Aorta (tissue), 5 donors: ENCODE data around the gene DDAH2. TPM values are rescaled to one million over a fixed set of nuclear protein-coding genes. Genes with fewer than 3 reads are reported as not detected.

Experiments
- ATAC-seq: fragments of 200-7000 bp; cut with Tn5 transposase; one replicate; pipeline ENCODE4 v1.9.1; 2022; ENCODE audit warnings: moderate library complexity; ENCODE audit not compliant: low FRiP score
- DNase-seq, 2 donors: peaks; one replicate each; pipeline ENCODE4 v3.0.0-alpha.2; 2020
- H3K27ac ChIP-seq, 2 donors: one replicate each; pipeline ENCODE4 v1.5.1; 2013; ENCODE audit warnings: low read length in 2 of 2, mild to moderate bottlenecking in 2 of 2, moderate library complexity in 2 of 2, control low read depth in 1 of 2, inconsistent platforms in 1 of 2, low read depth in 1 of 2
- H3K27me3 ChIP-seq, 2 donors: one replicate each; pipeline ENCODE4 v1.6.1; 2013; ENCODE audit warnings: control low read depth in 1 of 2, low read length in 1 of 2, mild to moderate bottlenecking in 1 of 2, moderate library complexity in 1 of 2; ENCODE audit not compliant: insufficient read depth in 2 of 2, control insufficient read depth in 1 of 2
- H3K36me3 ChIP-seq, 2 donors: one replicate each; pipeline ENCODE4 v1.6.1; 2013; ENCODE audit warnings: control low read depth in 1 of 2, low read length in 1 of 2, mild to moderate bottlenecking in 1 of 2; ENCODE audit not compliant: insufficient read depth in 2 of 2, control insufficient read depth in 1 of 2
- H3K4me1 ChIP-seq, 2 donors: one replicate each; pipeline ENCODE4 v1.6.1; 2013; ENCODE audit warnings: low read length in 2 of 2, control low read depth in 1 of 2, mild to moderate bottlenecking in 1 of 2, moderate library complexity in 1 of 2; ENCODE audit not compliant: insufficient read depth in 2 of 2, control insufficient read depth in 1 of 2
- H3K4me3 ChIP-seq, 2 donors: one replicate each; pipeline ENCODE4 v1.5.1; 2013; ENCODE audit warnings: low read length in 2 of 2, control low read depth in 1 of 2, mild to moderate bottlenecking in 1 of 2
- H3K9me3 ChIP-seq: one replicate; pipeline ENCODE4 v1.6.1; 2013; ENCODE audit warnings: mild to moderate bottlenecking, low read length; ENCODE audit not compliant: control insufficient read depth
- WGBS, 2 donors: extraction: QIAGEN DNeasy Blood & Tissue Kit; methylation state at CpG; one replicate each; pipeline ENCODE4 v1.1.7; 2013; 5-methylcytosine and 5-hydroxymethylcytosine counted together
- intact Hi-C, 2 donors: fragments of 100-400 bp; cut with DNase I; formaldehyde crosslinking; loops; one replicate each; pipeline versions ENCODE4 v1.14.2 to v1.15.0; 2022
- polyA plus RNA-seq, 2 donors: library from polyadenylated mRNA; stranded (reverse); fragments of 200-250 nt; gene quantifications; one replicate each; pipeline ENCODE4 v1.2.3, GENCODE V29; 2013
- total RNA-seq, 2 donors: library from RNA; stranded (reverse); fragmentation: NEBNext Ultra II Directional; extraction: Animal tissue kit (Norgen Biotek cat#: 25700); gene quantifications; one replicate each; pipeline ENCODE4 v1.2.1, GENCODE V29; 2021
- donor health status: healthy with polysubstance abuse.
- donor health status: Bipolar disorder and iron deficiency.
- donor health status: DM: no; HTN: no; CAD: no.
- donor health status: DM: no; HTN: no; CAD: no.
- donor health status: DM: yes; HTN: yes; CAD: no.

Gene DDAH2
- total and polyA plus RNA-seq, 4 donors = 118 to 189 (median 127) TPM

GRCh38 chr6:31749301-31750036, 20.4 kb upstream of the DDAH2 start:
- no peak overlapping the region for H3K4me3 ChIP-seq
- ATAC-seq (no peak), DNase-seq (no peak)
- H3K36me3 ChIP-seq = no peaks in the 10 kb centered on the region
- intact Hi-C loops = no loop called here
- H3K9me3 ChIP-seq = no peaks in the 10 kb centered on the region
- H3K27ac ChIP-seq = no peak overlapping the region
- no peaks in the 10 kb centered on the region for H3K27me3 ChIP-seq
- WGBS, 2 donors = 93 to 95% methylated on average over 8 of the region's 8 CpGs
- H3K4me1 ChIP-seq = no peaks in the 10 kb centered on the region

- no peaks in the 10 kb centered on the region for H3K27me3 ChIP-seq
- no peaks in the 10 kb centered on the region for H3K9me3 ChIP-seq
- H3K4me3 ChIP-seq = no peak overlapping the region
- intact Hi-C loops = no loop called here
- no peaks in the 10 kb centered on the region for H3K36me3 ChIP-seq
- WGBS, 2 donors = 59 to 68% methylated on average over 1 of the region's 1 CpG
- DNase-seq = no peak
- H3K27ac ChIP-seq = no peak overlapping the region
- ATAC-seq = no peak
- no peaks in the 10 kb centered on the region for H3K4me1 ChIP-seq
Measured at GRCh38 chr6:31744422-31744821, 15.3 kb upstream of the DDAH2 start.

GRCh38 chr6:31742894-31743293, 13.8 kb upstream of the DDAH2 start:
- intact Hi-C loops = no loop called here
- H3K27ac ChIP-seq = no peak overlapping the region
- no peaks in the 10 kb centered on the region for H3K27me3 ChIP-seq
- no peaks in the 10 kb centered on the region for H3K4me1 ChIP-seq
- no peak overlapping the region for H3K4me3 ChIP-seq
- H3K36me3 ChIP-seq = no peaks in the 10 kb centered on the region
- DNase-seq (no peak), ATAC-seq (no peak)
- H3K9me3 ChIP-seq = no peaks in the 10 kb centered on the region
- 91 to 94% methylated on average over 3 of the region's 3 CpGs for WGBS, 2 donors

- DNase-seq (no peak), ATAC-seq (no peak)
- intact Hi-C loops = no loop called here
- Histone ChIP-seq H3K27me3 (no peaks in the 10 kb centered on the region), H3K4me3 (no peak overlapping the region), H3K4me1 (no peaks in the 10 kb centered on the region), H3K27ac (no peak overlapping the region), H3K36me3 (no peaks in the 10 kb centered on the region), H3K9me3 (no peaks in the 10 kb centered on the region)
- WGBS, 2 donors = 87 to 89% methylated on average over 2 of the region's 2 CpGs
Measured at GRCh38 chr6:31741815-31742214, 12.7 kb upstream of the DDAH2 start.

- Histone ChIP-seq H3K27me3 (no peaks in the 10 kb centered on the region), H3K4me1 (no peaks in the 10 kb centered on the region), H3K27ac (no peak overlapping the region), H3K4me3 (peak overlapping the region; percentile 44 to 54), H3K36me3 (no peaks in the 10 kb centered on the region), H3K9me3 (no peaks in the 10 kb centered on the region)
- ATAC-seq (no peak), DNase-seq (peak in 1 of 2 donors; percentile 74)
- WGBS, 2 donors = 17 to 20% methylated on average over 29 of the region's 29 CpGs
- intact Hi-C loops = no loop called here
Measured at GRCh38 chr6:31740397-31741223, 11.5 kb upstream of the DDAH2 start.

- Histone ChIP-seq H3K9me3 (no peaks in the 10 kb centered on the region), H3K4me1 (no peaks in the 10 kb centered on the region), H3K27me3 (no peaks in the 10 kb centered on the region), H3K36me3 (no peaks in the 10 kb centered on the region), H3K27ac (no peak within 1 kb of the TSS), H3K4me3 (peak within 1 kb of the TSS; percentile 44 to 54)
- intact Hi-C loops = loop anchor here (5.0 kb wide), 2 partner anchors 52 to 57 kb away; partner anchors contain the start of gene VARS1 (in 1 of the 2)
- DNase-seq (peak; percentile 99), ATAC-seq (peak; percentile 95)
- WGBS, 2 donors = 0% methylated on average over 58 of the region's 58 CpGs
Measured at GRCh38 chr6:31739639-31740396, 10.7 kb upstream of the DDAH2 start, which contains the start of gene MSH5. Gene MSH5, plus strand, starts transcription at chr6:31740005. Its CDS starts 462 bp downstream, at chr6:31740467.

GRCh38 chr6:31737991-31738979, 9.2 kb upstream of the DDAH2 start:
- WGBS, 2 donors = 21 to 22% methylated on average over 6 of the region's 6 CpGs
- Histone ChIP-seq H3K4me1 (no peaks in the 10 kb centered on the region), H3K9me3 (no peaks in the 10 kb centered on the region), H3K27me3 (no peaks in the 10 kb centered on the region), H3K4me3 (no peak overlapping the region), H3K36me3 (peaks cover 2% of the 10 kb centered on the region in 2 donors), H3K27ac (no peak overlapping the region)
- DNase-seq (peak in 1 of 2 donors; percentile 79), ATAC-seq (no peak)
- intact Hi-C loops = loop anchor here (5.0 kb wide), 2 partner anchors 54 to 59 kb away; partner anchors contain the start of gene VARS1 (in 1 of the 2)
